ENCODE data around the gene DCST2.
"Not testable (repeated sequence)": the region's sequence is repeated elsewhere in the genome, so short reads cannot be mapped to it uniquely, and the experiment has no call there.

The DCST2 gene

DNA sequence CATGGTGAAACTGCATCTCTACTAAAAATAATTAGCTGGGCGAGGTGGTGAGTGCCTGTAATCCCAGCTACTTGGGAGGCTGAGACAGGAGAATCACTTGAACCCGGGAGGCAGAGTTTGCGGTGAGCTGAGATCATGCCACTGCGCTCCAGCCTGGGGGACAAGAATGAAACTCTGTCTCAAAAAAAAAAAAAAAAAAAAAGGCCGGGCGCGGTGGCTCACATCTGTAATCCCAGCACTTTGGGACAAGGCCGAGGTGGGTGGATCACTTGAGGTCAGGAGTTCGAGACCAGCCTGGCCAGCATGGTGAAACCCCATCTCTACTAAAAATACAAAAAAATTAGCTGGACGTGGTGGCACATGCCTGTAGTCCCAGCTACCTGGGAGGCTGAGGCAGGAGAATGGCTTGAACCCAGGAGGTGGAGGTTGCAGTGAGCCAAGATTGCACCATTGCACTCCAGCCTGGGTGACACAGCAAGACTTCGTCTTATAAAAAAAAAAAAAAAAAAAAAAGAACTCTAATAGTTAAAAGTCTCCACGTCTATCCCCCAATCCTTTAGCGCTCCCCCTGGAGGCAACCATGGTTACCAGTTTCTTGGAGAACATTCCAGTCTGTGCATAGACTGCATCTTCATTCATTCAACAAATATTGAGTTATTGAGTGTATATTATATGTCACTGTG lies 38.1 kb downstream of the DCST2 start:
- peak; percentile 46 for DNase-seq

DNA sequence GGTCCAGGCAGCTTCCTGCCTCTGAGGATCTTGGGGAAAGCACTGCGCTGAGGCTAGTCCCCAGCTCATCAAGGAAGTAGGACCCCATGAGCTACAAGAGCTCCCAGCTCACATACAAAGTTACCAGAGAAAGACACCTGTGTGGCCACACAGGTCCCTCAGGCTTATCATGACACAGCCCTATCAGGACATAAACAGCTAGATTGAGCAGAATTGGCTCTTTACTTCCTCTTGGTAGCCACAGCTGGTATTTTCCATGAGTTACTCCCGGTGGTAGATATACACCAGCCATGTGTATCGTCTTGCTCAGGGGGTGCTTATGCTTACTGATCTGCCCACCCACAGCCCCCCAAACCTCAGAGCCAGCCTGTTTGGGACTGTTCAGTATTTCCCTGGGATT lies 39.0 kb downstream of the DCST2 start:
- no peak for DNase-seq

DNA sequence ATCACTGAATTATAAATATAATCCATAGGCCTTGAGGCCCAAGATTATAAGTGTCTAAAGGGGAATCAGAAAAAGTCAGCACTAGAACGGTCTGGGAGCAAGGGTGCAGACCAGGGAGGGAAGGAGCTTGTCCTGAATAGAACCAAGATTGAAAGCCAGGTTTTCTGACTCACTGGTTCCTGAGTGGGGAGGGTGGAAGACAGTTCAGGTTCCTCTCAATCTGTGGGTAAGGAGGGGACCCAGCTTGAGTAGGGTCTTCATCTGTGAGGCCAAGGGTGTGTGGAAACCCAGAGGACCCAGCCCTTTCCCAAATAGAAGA lies 39.4 kb downstream of the DCST2 start:
- no peak for DNase-seq

DNA sequence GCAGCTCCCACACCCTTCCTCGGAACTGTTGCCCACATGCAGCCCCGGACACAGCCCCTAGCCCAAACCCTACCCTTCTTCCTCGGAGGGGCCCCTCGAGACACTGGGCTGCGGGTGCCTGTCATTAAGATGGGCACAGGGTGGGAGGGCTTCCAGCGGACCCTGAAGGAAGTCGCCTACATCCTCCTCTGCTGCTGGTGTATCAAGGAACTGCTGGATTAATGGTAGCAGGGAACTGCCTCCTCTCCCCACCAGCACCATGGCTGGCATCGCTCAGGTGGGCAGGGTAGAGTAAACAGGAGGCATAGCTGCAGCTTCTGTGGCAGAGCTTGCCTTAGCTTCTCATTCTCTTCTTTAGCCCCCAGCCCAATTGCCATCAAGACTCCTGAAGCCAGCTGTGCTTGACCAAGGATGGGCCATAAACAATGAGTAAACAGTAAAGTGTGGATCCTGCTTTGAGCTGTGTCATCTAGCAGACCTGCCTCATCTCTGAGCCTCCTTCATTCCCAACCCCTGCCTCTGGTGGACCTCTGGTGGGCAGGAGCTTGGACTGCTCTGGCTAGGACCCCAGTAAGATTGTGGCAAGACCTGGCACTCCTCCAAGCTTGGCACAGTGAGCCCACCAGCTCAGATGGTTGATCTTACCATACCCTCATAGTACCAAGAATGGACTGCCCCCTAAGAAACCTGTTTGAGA lies 39.9 kb downstream of the DCST2 start, which contains the start of gene LENEP:
Gene LENEP, plus strand, starts transcription at position 15 of the 697 bp plus-strand sequence. Its CDS starts 22 bp downstream, at position 37.
- DNase-seq: no peak

DNA sequence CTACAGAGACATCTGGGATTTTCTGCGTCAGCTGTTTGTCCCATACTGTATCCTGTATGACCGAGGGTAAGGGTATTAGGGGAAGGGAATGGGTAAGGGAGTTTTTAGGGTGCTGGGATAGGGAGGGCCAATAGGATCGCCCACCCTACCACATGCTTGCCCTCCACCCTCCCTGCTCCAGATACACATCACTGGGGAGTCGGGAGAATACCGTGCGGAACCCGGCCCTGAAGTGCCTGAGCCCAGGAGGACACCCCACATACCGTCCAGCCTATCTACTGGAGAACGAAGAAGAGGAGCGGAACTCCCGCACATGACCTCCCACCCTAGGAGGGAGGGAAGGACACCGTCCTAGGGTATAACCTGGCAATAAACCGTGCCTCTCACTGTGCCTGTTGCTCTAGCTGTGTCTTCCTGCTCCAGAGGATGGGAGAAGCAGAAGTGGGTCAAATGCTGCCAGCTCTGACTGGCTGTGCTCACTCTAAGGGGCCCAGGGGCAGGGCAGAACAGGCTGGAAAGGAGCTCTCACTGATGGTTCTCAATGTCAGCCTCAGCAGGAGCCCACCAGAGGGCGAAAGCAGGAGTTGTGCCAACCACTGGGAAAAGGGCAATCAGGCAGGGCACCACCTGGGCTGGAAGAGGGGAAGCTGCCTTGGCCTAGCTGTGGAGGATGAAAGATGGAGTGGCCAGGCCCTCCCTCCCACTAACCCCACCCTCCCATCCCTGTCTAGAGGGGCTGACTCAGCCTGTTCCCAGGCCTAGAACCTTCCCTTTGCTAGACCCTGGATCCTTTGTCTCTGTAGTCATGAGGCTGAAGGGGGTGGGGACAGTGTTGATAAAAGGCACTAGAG lies 40.6 kb downstream of the DCST2 start:
- peak; percentile 43 for DNase-seq

DNA sequence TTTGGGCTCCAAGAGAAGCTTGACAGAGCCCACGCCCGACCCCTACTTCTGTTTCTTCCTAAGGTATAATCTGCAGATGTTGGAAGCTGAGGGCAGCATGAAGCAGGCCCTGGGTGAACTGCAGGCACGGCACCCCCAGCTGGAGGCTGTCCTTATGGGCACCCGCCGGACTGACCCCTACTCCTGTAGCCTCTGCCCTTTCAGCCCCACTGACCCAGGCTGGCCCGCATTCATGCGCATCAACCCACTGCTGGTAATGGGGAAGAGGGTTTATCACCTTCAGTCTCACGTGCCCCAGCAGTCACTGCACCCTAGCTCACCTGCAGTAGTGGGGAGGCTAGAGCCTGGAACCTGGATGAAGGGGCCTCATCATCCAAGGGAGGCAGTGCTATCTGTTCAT lies 43.3 kb downstream of the DCST2 start:
- DNase-seq: no peak

DNA sequence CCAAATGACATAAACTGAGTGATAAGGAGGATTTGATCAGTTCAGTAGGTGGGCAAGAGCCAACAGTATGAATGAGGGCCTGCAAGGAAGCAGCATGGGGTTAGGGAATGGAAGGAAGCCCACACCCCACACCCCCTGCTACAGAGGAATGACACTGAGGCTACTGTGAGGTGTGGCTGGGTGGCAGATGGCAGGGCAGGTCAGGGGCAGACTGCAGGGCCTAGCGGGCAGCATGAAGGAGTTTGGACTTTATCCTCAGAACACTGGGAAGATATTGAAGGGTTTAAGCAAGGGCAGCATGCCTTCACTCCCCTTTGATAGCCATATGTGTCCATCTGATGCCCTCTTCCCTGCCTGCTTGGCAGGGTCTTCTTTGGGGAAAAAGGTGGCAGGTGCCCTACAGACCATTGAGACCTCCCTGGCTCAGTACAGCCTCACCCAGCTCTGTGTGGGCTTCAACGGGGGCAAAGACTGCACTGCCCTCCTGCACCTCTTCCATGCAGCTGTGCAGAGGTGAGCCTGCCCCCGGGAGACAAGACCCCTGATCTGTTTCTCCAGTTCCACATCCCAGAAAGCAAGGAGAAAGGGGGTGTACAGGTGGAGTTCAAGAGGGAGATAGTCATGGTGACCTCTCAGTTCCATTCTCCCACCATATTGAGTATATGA lies 44.3 kb downstream of the DCST2 start:
- DNase-seq: no peak

DNA sequence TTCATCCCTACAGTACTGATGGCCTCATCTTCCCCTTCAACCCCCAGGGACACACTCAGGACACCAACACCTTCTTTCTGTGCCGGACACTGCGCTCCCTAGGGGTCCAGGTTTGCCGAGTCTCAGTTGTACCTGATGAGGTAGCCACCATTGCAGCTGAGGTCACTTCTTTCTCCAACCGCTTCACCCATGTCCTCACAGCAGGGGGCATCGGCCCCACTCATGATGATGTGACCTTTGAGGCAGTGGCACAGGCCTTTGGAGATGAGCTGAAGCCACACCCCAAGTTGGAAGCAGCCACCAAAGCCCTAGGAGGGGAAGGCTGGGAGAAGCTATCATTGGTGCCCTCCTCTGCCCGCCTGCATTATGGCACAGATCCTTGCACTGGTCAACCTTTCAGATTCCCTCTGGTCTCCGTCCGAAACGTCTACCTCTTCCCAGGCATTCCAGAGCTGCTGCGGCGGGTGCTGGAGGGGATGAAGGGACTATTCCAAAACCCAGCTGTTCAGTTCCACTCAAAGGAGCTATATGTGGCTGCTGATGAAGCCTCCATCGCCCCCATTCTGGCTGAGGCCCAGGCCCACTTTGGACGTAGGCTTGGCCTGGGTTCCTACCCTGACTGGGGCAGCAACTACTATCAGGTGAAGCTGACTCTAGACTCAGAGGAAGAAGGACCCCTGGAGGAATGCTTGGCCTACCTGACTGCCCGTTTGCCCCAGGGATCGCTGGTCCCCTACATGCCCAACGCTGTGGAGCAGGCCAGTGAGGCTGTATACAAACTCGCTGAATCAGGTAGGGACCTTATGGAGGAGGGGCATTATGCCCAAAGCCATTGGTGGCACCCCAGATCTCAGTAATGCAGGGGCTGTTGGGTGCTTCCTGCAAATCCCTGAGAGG lies 45.3 kb downstream of the DCST2 start:
- no peak for DNase-seq

DNA sequence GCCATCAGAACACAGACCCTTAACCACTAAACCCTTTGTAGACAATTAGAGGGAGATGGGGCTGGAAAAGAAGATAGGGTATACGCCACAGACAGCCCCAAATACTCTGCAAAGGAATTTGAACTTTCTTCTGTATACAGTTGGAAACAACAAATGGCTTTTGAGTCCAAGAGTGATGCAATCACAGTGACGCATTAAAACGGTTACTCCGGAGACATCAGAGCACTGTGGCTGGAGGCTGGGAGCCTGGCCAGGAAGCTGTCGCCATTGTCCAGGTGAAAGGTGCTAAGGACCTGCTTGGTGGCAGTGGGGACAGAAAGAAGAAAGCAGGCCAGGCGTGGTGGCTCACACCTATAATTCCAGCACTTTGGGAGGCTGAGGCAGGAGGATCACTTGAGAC lies 46.3 kb downstream of the DCST2 start:
- DNase-seq: no peak

DNA sequence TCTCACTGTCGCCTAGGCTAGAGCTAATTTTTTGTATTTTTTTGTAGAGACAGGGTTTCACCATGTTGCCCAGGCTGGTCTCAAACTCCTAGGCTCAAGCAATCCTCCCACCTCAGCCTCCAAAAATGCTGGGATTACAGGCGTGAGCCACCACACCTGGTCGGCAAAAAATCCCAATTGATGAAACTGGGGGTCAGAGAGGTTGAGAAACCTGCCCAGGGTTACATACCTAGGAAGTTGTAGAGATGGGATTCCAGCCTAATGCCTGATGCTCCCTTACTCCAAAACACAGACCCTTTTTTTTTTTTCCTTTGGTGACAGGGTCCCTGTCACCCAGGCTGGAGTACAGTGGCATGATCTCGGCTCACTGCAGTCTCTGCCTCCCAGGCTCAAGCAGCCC lies 46.8 kb downstream of the DCST2 start:
- DNase-seq: not testable (repeated sequence)

DNA sequence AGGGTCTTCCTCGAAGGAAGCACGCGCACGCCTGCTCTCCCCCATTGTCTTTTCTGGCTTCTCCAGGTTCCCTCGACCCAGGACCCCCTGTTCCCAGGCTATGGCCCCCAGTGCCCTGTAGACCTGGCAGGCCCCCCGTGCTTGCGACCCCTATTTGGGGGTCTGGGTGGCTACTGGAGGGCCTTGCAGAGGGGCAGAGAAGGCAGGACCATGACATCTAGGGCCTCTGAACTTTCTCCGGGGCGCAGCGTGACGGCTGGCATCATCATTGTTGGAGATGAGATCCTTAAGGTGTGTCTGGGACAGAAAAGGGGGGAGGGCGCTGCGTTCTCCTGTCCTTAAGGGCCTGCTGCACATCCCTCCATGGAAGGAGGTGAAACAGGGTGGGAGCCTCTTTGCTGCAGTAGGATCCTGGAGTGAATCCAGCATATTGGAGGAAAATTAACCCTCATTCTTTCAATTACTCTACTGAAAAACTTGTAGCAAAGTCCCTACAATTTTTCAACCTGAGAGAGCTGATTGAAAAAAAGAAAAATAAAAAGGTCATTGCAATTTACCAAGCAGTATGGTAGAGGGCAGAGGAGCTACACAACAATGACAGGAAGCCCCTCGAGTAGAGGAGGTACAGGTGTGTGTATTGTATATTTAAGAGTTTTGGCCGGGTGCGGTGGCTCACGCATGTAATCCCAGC lies 49.7 kb downstream of the DCST2 start:
- peak; percentile 46 for DNase-seq

DNA sequence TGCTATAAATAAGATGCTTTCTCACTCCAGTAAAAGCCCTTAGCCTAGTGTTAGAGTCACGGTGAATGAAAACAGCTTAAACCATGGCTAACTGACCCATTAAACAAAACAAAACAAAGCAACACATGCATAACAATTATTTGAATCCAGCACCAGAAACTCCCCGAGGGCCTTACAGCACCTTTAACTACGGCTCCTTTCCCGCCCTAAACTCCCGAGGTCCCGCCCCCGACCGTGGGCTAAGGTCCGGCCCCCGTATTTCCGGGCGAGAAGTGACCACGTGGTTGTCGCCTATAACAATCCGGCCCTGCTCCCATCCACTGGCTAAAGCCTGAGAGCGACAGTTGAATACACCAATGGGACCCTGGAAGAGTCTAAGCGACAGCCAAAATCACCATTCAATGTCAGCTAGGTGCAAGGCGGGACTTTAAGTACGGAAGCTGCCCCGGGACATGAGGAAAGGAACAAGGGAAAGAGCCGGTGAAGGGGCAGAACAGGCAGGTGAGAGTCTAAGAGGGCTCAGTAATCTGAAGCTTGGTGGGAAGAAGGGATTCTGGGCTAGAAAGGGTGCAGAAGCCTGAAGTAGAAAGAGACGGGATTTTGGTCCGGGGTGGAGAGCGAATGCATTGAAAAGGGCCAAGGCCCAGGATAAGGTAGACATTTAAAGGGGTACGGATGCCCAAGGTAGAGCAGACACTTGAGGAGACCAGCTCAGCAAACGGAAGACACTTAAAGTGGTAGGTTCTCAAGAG lies 50.5 kb downstream of the DCST2 start, which contains the start of gene FLAD1:
Gene FLAD1, plus strand, starts transcription at position 448 of the 752 bp plus-strand sequence. CDS start 351 bp downstream, outside the sequence.
- DNase-seq: peak; percentile 100

DNA sequence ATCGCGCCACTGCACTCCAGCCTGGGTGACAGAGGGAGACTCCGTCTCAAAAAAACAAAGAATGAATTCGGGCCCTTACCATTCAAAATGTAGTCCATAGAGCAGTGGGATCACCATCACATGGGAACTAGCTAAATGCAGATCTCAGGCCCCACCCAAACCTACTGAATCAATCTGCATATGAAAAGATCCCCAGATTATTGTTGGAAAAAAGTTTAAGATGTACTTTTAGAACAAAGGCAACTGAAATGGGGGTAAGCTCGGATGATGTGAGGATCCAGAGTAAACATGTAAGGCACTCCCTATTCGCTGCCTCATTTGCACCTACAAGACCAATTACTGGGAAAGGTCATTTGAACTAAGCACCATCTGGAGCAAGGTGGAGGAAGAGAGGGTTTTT lies 51.2 kb downstream of the DCST2 start:
- DNase-seq: no peak

DNA sequence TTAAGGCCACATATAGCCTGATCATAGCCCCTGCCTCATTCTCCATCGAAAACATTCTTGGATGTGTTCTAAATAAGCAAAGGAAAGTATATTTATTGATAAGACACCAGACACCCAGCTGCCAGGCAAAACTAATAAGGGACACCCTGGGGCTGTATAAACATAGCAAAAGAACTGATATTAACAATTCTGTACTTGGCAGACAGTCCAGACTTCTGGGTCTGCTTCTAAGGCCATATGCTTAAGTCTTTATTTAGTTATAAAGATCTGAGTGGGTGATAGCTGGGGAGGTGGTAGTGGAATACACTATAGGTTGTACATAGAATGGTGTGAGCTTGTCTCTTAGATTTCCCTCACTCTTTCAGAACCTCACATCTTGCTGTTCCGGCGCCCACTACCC lies 55.2 kb downstream of the DCST2 start:
- DNase-seq: no peak

DNA sequence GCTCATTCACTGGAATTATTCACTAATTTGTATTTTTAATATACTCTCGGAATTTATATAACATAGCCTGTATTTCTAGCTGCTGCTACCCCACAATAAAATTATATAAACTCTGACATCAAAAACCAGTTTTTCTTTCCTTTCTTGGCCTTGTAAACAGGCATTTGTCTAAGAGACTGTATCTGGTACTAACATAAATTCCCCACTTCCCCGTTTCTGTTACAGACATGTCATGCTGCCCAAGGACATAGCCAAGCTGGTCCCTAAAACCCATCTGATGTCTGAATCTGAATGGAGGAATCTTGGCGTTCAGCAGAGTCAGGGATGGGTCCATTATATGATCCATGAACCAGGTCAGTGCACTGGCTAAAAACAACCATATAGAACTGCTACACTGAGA lies 55.8 kb downstream of the DCST2 start:
- DNase-seq: not testable (repeated sequence)

DNA sequence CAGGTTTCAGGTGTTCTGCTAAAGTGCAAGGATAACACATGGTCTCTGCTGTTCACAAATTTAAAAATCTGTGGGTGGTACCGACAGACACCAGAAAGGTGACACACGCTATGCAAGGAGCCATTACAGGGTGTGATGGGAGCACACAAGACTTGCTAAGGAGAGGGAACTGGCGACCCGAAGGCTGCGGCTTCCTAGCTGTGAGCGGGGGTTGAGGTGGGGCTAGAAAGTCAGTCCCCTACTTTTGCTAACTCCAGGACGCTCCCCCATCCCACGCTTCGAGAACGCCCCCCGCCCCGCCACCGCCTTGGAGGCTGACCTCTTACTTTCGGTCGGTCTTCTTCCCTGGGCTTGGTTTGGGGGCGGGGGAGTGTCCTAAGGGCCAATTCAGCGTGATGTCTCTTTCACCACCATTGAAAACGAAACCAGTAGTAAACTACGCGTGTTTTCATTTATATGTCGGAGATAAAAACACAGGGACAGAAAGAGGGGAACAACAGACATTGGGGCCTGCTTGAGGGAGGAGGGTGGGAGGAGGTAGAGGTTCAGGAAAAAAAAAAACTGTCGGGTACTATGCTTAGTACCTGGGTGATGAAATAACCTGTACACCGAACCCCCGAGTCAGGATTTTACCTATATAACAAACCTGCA lies 58.0 kb downstream of the DCST2 start:
- DNase-seq: no peak

DNA sequence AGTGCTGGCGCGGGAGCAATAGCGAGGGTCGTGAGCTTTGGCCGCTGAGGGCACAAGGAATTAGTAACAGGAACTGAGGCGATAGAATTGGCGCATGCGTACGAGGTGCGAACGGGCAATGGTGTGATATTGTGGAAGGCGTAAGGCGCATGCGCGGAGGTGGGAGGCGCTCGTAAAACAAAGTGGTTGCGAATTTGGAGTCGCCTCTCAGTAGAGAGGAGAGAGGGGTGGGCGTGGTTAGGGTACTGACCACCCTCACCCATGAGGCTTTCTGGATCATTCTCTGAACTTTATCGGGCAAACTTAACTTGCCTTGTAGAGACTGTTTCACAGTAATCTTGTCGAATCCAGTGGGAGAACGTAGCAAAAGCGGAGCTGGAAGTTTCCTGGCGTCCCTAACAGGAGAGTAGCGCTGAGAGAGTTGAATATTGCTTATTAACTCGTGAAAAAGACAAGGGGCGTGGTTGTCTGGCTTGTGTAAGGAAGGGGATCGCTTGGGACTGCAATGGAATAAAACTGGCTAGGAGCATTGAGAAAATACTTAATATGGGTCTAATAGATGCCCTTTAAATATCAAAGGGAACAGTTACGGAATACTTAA lies 58.7 kb downstream of the DCST2 start:
- peak; percentile 100 for DNase-seq

DNA sequence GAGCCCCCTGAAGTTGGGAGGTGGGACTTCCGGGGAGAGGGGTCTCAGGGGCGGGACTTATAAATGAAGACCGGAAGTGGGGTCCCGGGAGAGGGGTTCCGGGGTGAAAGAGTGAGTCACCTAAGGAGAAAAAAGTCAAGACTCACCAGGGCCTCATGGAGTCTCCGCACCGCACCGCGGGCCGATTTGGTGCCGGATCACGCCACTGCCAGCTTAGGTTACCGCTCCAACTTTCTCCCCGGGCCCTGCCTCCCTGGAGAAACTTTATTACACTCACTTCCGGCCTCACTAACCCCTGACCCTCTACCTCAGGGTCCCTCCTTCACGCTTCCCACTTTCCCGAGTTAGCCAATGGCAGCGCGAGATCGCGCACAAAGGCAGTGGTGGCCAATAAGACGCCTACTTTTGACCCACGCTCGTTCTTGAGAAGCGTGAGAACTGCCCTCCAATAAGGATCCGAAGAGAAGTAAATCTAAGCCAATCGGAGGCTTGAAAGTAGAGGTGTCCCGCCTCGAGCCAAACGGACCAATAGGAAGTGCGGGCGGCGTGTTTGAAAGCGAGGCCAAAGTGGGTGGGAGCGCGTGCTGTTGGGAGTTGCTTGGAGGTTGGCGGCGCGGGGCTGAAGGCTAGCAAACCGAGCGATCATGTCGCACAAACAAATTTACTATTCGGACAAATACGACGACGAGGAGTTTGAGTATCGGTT lies 59.3 kb downstream of the DCST2 start, which contains the start of gene CKS1B:
Gene CKS1B, plus strand, starts transcription at position 580 of the 706 bp plus-strand sequence. Its CDS starts 65 bp downstream, at position 645.
- DNase-seq: peak; percentile 100

All from NCI-H1694 treated with DMSO at 0.1 percent for 48 hours (cell line).